Type B pancreatic cell (in vitro differentiated cells): ENCODE measurements around the gene DUSP3. TPM values are rescaled to one million over a fixed set of nuclear protein-coding genes. Genes with fewer than 3 reads are reported as not detected.

Source experiments
- DNase-seq: peaks from one replicate; pipeline ENCODE4 v3.0.0; 2021; ENCODE audit warnings: mixed read lengths; ENCODE audit not compliant: unreplicated experiment; ENCODE audit errors: extremely low spot score
- H3K27ac Mint-ChIP-seq: 2 replicates; pipeline ENCODE4 v1.8.0; 2021; ENCODE audit warnings: mild to moderate bottlenecking, mixed read lengths
- H3K27me3 Mint-ChIP-seq: 2 replicates; pipeline ENCODE4 v1.8.0; 2021; ENCODE audit warnings: mixed read lengths
- H3K36me3 Mint-ChIP-seq: 2 replicates; pipeline ENCODE4 v1.8.0; 2021; ENCODE audit warnings: mixed read lengths
- H3K4me1 Mint-ChIP-seq: one replicate; pipeline ENCODE4 v1.8.0; 2021; ENCODE audit warnings: mixed read lengths; ENCODE audit not compliant: unreplicated experiment
- H3K4me3 Mint-ChIP-seq: 2 replicates; pipeline ENCODE4 v1.8.0; 2021; ENCODE audit warnings: mild to moderate bottlenecking, mixed read lengths
- H3K9me3 Mint-ChIP-seq: 2 replicates; pipeline ENCODE4 v1.8.0; 2021; ENCODE audit warnings: mixed read lengths
- total RNA-seq: library from RNA; stranded (reverse); gene quantifications from 2 replicates; pipeline ENCODE4 v1.2.1, GENCODE V29; 2021; ENCODE audit warnings: low replicate concordance
- TF ChIP-seq, protein P1 (sequence below): fragments of 200-600 bp; sonication (generic); conservative IDR thresholded peaks from 2 replicates; pipeline ENCODE4 v1.5.0; 2021; ENCODE audit warnings: antibody characterized with exemption, mild to moderate bottlenecking

DUSP3 gene
- total RNA-seq, 1 donor from 2014 or later = 36.4 TPM

DNA sequence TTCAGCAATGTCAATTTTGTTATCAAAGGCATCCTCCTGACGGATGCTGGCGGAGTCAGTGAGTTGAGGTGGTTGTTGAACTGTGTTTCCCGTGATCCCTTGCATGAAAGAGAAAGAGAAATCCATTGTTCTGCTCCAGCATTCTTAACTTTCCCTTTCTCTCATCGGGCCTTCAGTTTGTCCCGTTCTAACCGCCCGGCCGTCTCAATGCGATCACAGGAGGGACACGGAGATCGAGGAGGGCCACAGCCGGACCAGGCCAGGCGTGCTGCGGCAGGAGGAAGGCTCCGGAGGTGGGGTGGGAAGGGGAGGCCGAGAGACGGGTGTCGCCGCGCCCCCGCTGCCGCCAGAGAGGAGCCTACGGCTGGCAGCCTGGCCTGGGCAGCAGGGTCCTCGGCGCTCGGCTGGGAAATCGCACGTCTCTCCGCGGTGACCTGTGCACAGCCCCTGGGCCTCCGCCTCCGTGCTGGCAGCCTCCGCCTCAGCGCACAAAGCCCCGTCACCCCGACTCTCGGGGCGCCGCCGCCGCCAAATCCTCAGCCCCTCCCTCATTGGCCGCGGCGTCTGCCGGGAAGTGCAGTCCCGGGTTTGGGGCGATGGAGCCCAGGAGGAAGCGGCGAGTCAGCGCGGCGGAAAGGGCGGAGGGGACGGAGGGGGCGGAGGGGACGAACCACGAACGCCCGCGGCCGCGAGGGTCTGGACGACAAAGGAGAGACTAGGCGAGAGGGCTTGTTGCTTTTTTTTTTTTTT lies 58.3 kb downstream of the DUSP3 start:
- Mint-ChIP-seq H3K36me3 (no peaks in the 10 kb centered on the region), H3K27me3 (peaks cover 10% of the 10 kb centered on the region), H3K27ac (peak overlapping the region; percentile 91), H3K9me3 (no peaks in the 10 kb centered on the region), H3K4me1 (peaks cover 53% of the 10 kb centered on the region), H3K4me3 (peak overlapping the region; percentile 90)
- TF ChIP-seq, protein P1, sequence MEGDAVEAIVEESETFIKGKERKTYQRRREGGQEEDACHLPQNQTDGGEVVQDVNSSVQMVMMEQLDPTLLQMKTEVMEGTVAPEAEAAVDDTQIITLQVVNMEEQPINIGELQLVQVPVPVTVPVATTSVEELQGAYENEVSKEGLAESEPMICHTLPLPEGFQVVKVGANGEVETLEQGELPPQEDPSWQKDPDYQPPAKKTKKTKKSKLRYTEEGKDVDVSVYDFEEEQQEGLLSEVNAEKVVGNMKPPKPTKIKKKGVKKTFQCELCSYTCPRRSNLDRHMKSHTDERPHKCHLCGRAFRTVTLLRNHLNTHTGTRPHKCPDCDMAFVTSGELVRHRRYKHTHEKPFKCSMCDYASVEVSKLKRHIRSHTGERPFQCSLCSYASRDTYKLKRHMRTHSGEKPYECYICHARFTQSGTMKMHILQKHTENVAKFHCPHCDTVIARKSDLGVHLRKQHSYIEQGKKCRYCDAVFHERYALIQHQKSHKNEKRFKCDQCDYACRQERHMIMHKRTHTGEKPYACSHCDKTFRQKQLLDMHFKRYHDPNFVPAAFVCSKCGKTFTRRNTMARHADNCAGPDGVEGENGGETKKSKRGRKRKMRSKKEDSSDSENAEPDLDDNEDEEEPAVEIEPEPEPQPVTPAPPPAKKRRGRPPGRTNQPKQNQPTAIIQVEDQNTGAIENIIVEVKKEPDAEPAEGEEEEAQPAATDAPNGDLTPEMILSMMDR = no peak
- peak; percentile 77 for DNase-seq

DNA sequence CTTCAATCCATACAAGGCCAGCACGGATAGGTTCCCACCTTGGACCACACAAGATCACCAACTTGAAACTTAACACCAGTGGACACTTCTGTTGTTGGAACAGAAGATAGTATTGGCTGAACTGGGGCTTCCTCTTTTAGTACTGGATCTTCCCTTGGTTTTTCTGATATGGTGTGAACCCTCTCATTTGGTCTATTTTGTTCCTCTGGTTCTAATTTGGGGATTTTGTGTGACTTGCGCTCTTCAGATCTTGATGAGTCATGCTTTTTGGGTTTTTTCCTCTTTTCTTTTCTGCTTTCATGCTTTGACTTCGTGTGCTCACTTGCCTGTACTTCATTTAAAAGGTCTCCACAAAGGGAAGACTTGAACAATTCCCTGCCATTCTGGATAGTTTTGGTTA lies 59.2 kb downstream of the DUSP3 start:
- Mint-ChIP-seq H3K27ac (peak overlapping the region; percentile 91), H3K4me3 (peak overlapping the region; percentile 90), H3K27me3 (peaks cover 16% of the 10 kb centered on the region), H3K4me1 (peaks cover 54% of the 10 kb centered on the region), H3K9me3 (no peaks in the 10 kb centered on the region), H3K36me3 (no peaks in the 10 kb centered on the region)
- DNase-seq = no peak
- TF ChIP-seq, protein P1 = no peak

DNA sequence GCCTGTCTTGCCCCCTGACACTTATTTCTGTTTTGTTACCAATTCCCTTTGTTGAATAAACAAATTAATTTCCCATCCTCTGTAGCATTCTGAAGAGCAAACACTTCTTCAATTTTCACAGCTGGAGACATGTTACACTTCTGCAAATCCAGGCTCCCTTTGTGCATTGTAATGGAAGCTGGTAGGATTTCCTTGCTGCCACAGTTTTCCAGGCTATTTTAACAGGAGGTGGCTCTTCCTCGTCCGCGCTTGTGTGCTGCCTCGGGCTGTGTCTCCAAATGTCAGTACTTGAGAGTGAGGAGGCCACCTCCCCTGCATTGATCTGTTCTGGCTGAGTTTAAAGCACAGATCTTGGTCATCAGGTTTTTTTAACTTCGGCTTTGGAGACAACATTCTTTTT lies 60.2 kb downstream of the DUSP3 start:
- H3K9me3 Mint-ChIP-seq = no peaks in the 10 kb centered on the region
- peaks cover 56% of the 10 kb centered on the region for H3K4me1 Mint-ChIP-seq

DNA sequence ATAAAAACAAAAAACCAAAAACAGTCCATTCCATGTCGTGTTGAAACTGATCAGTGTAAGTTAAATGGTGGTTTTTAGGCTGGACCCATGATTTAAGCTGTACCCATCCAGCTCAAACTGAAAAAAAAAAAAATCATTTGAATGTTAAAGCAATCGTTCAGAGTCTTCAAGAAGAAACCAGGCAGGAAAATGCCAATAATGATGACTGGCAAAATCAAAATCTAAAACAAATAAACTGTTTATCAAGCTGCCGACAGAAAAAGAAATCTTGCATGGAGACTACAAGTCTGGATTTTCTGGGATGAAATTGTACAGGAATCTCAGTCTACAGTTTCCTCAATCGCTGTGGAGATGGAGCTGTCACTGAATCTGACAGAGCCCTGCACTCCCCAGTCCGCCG lies 60.9 kb downstream of the DUSP3 start:
- Mint-ChIP-seq H3K27me3 (peaks cover 28% of the 10 kb centered on the region), H3K4me3 (peak overlapping the region; percentile 19), H3K9me3 (no peaks in the 10 kb centered on the region), H3K27ac (peak overlapping the region; percentile 34), H3K36me3 (no peaks in the 10 kb centered on the region), H3K4me1 (peaks cover 54% of the 10 kb centered on the region)
- no peak for DNase-seq
- TF ChIP-seq, protein P1 = no peak

More for the DNA sequence above, 60.2 kb downstream of the DUSP3 start:
- TF ChIP-seq, protein P1 = no peak
- Mint-ChIP-seq H3K27me3 (peaks cover 23% of the 10 kb centered on the region), H3K36me3 (no peaks in the 10 kb centered on the region), H3K27ac (peak overlapping the region; percentile 34), H3K4me3 (peak overlapping the region; percentile 19)
- DNase-seq = no peak

Other genes starting within 250 kb of the DUSP3 start
- 18.3 and 28.2 TPM in 2 replicates for gene ETV4, start 232.6 kb downstream of the DUSP3 start, total RNA-seq
- gene MEOX1, start 117.1 kb downstream of the DUSP3 start, total RNA-seq = 5.7 and 17.2 TPM in 2 replicates
- gene SOST, start 20.2 kb downstream of the DUSP3 start, total RNA-seq = 2.0 TPM in 1 of 2 replicates, not detected in the other
- gene CFAP97D1, start 1.5 kb upstream of the DUSP3 start, total RNA-seq = not detected in 2 replicates
- gene MPP3, start 54.2 kb upstream of the DUSP3 start, total RNA-seq = 3.8 and 7.8 TPM in 2 replicates
- gene CD300LG, start 68.2 kb upstream of the DUSP3 start, total RNA-seq = not detected in 2 replicates
- gene MPP2, start 128.6 kb upstream of the DUSP3 start, total RNA-seq = 5.2 and 18.5 TPM in 2 replicates
- 29.8 and 65.9 TPM in 2 replicates for gene PPY, start 163.5 kb upstream of the DUSP3 start, total RNA-seq
- gene PYY, start 175.0 kb upstream of the DUSP3 start, total RNA-seq = 2.3 and 3.5 TPM in 2 replicates
- 1.9 and 2.1 TPM in 2 replicates for gene NAGS, start 225.6 kb upstream of the DUSP3 start, total RNA-seq
- 33.8 and 34.4 TPM in 2 replicates for gene TMEM101, start 236.0 kb upstream of the DUSP3 start, total RNA-seq